ENCODE measurements around the gene ZNF681. TPM values are rescaled to one million over a fixed set of nuclear protein-coding genes. Genes with fewer than 3 reads are reported as not detected.

ZNF681 gene
- total RNA-seq, 6 experiments from 2014 or later, result under 0.01 to 0.49 (median 0.08) TPM

GRCh38 chr19:23772675-23773063 lies 14.0 kb upstream of the ZNF681 start:
- ATAC-seq, result no peak
- H3K9me3 ChIP-seq, result no peaks in the 10 kb centered on the region
- DNase-seq, result no peak
- no peak for TF ChIP-seq POLR2A (IDR thresholded peaks at IDR 0.05)
- no peak for TF ChIP-seq CTCF (IDR thresholded peaks at IDR 0.05)
- H3K27me3 ChIP-seq, result no peaks in the 10 kb centered on the region
- H3K4me1 ChIP-seq, result no peaks in the 10 kb centered on the region
- no peak overlapping the region for H3K27ac ChIP-seq
- 61% methylated on average over 2 of the region's 2 CpGs for WGBS (ENCODE audit: insufficient coverage, low coverage, low lambda C conversion rate, missing lambda C conversion rate)
- H3K4me3 ChIP-seq, result no peak overlapping the region
- H3K36me3 ChIP-seq, result no peaks in the 10 kb centered on the region
- intact Hi-C loops (cut with DNase I), result no loop called here

DNA sequence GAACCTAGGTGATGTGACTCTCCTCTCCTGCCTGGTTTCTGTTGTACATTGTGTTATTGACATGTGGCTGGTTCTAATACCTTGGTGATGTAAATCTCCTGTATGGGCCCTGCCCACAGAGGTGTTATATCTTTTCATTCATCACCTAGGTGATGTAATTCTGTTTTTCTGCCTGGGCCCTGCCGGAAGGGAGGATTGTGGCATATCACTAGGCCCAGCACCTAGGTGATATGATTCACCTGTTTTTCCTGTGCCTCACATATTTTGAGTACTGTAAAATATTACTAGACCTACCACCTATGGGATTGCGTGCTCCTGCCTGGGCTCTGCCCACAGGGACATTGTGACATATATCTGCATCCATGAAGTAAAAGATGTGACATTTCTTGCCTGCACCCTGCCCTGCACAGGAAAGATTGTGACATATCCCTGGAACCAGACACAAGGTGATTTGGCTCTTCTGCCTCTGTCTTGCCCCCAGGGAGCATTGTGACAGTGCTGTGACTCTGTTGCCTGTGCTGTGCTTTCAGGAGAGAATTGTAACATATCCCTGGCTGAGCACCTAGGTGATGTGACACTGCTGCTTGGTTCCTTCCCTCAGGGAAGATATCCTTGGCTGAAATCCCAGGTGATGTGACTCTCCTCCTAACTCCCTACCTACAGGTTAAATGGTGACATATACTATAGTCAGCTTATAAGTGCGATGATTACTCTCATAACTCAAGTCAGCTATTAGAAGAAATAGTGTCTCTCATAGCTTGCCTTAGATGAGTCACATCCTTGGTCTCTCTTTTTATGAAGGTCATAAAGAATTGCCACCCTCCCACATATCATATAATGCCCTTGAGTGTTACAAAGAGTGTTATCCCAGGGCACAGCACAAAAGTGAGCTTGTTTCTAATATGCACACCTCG lies 13.3 kb upstream of the ZNF681 start:
- no peak overlapping the region for H3K4me3 ChIP-seq
- H3K36me3 ChIP-seq, result no peaks in the 10 kb centered on the region
- TF ChIP-seq CTCF (IDR thresholded peaks at IDR 0.05), result no peak
- no peak for TF ChIP-seq POLR2A (IDR thresholded peaks at IDR 0.05)
- DNase-seq (no peak), ATAC-seq (no peak)
- no peaks in the 10 kb centered on the region for H3K9me3 ChIP-seq
- H3K27me3 ChIP-seq, result no peaks in the 10 kb centered on the region
- intact Hi-C loops (cut with DNase I), result no loop called here
- no peak overlapping the region for H3K27ac ChIP-seq
- whole genome bisulfite sequencing (ENCODE audit: insufficient coverage, low coverage, low lambda C conversion rate, missing lambda C conversion rate), result 77% methylated on average over 3 of the region's 4 CpGs
- H3K4me1 ChIP-seq, result no peaks in the 10 kb centered on the region

DNA sequence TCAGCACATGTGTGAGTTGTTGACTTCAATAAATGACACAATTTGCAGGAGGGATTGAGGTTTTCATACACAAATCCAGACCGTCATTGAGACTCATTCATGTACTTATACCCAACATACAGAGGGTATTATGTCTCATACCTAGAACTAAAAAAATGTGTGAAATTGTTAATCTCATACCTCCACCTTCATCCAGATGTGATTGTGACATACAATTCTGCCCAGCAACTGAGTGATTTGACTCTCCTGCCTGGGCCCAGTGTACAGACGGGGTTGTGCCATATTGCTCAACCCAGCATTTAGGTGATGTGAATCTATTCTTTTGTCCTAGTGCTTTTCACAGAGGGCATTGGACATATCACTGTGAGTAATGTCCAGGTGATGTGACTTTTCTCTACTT lies 12.6 kb upstream of the ZNF681 start:
- H3K27me3 ChIP-seq, result no peaks in the 10 kb centered on the region
- ATAC-seq (no peak), DNase-seq (no peak)
- intact Hi-C loops (cut with DNase I), result no loop called here
- H3K27ac ChIP-seq, result no peak overlapping the region
- H3K4me1 ChIP-seq, result no peaks in the 10 kb centered on the region
- H3K4me3 ChIP-seq, result no peak overlapping the region
- H3K9me3 ChIP-seq, result no peaks in the 10 kb centered on the region
- H3K36me3 ChIP-seq, result no peaks in the 10 kb centered on the region
- TF ChIP-seq POLR2A (IDR thresholded peaks at IDR 0.05) (no peak), CTCF (IDR thresholded peaks at IDR 0.05) (no peak)
- 64% methylated on average over 2 of the region's 2 CpGs for WGBS (ENCODE audit: insufficient coverage, low coverage, low lambda C conversion rate, missing lambda C conversion rate)

DNA sequence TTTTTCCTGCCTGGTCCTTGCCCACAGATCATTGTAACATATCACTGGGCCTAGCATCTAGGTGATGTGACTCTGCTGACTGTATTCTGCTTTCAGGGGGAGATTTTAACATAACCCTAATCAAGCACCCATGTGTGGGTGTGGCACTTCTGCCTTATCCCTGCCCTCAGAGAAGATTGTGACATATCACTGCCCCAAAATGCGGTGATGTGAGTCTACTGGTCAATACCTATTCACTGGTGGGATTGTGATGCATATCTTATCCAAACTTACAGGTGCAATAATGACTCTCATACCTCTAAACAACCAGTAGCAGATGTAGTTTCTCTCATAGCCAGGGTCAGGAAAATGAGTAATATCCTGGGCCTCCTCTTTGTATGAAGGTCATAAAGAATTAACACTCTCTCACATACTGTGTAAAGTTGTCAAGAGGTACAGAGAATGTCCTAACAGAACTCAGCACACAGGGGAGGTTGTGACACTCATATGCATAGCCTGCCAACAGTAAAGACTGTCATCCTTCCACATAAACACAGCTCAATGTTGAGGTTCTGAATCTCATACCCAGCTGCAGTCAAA lies 12.1 kb upstream of the ZNF681 start:
- ATAC-seq (no peak), DNase-seq (no peak)
- Histone ChIP-seq H3K9me3 (no peaks in the 10 kb centered on the region), H3K27ac (no peak overlapping the region), H3K4me1 (no peaks in the 10 kb centered on the region), H3K36me3 (no peaks in the 10 kb centered on the region), H3K4me3 (no peak overlapping the region), H3K27me3 (no peaks in the 10 kb centered on the region)
- WGBS (ENCODE audit: insufficient coverage, low coverage, low lambda C conversion rate, missing lambda C conversion rate), result 78% methylated on average over 1 of the region's 1 CpG
- TF ChIP-seq POLR2A (IDR thresholded peaks at IDR 0.05), result no peak
- TF ChIP-seq CTCF (IDR thresholded peaks at IDR 0.05), result no peak
- intact Hi-C loops (cut with DNase I), result no loop called here

Measured in right lobe of liver (tissue), 6 donors.